HepG2 (cell line): ENCODE data around the gene MTHFD1L. TPM values are rescaled to one million over a fixed set of nuclear protein-coding genes. Genes with fewer than 3 reads are reported as not detected.

Experiments
- ATAC-seq: fragments of 200-7000 bp; cut with Tn5 transposase; 3 replicates; pipeline ENCODE4 v1.9.1; 2020; ENCODE audit warnings: mild to moderate bottlenecking, moderate library complexity
- BruUV-seq: library from RNA; stranded (reverse); fragments of 400-500 nt; replicated peaks from 2 replicates; lab custom pipeline; 2021; lab: Mats Ljungman, UMichigan
- CTCF ChIA-PET: fragments of 300-600 bp; formaldehyde crosslinking; extraction: SDS; loops from one replicate; lab custom pipeline; 2021; ENCODE audit warnings: low total read pairs, inconsistent platforms, low intra/inter-chr PET ratio; lab: Yijun Ruan, JAX
- POLR2A ChIA-PET: fragments of 350-600 bp; sonication (Branson Sonifier 250); formaldehyde crosslinking; loops from one replicate; lab custom pipeline; 2020; ENCODE audit warnings: antibody characterized with exemption, inconsistent platforms; lab: Yijun Ruan, JAX
- DNase-seq: peaks from one replicate; pipeline ENCODE4 v3.0.0-alpha.2; 2015; ENCODE audit warnings: low spot score
- FAIRE-seq: peaks from 3 replicates; lab custom pipeline; 2011; peaks lifted over from hg19 to GRCh38; lab: Jason Lieb, UNC
- H2AFZ ChIP-seq: one replicate; pipeline ENCODE4 v1.6.1; 2011; ENCODE audit warnings: low read length, inconsistent platforms
- H3K27ac ChIP-seq: fragments of 300-600 bp; 3 replicates; pipeline ENCODE4 v1.8.0; 2011; ENCODE audit warnings: mixed run types, mild to moderate bottlenecking, mixed read lengths, low read length, inconsistent platforms; ENCODE audit not compliant: insufficient read depth; ENCODE audit errors: extremely low read length
- H3K27me3 ChIP-seq, 2 experiments: fragments of 200-600 bp in 1 of 2; 2 replicates in 1 of 2; 3 replicates in 1 of 2; pipeline versions ENCODE4 v1.6.0 to v1.8.0; 2011; ENCODE audit warnings: low read length in 2 of 2, mild to moderate bottlenecking in 2 of 2, moderate library complexity in 2 of 2, inconsistent platforms in 1 of 2; ENCODE audit not compliant: insufficient read depth in 2 of 2, control insufficient read depth in 1 of 2
- H3K36me3 ChIP-seq, 2 experiments: fragments of 200-600 bp in 1 of 2; replicated peaks in 1 of 2; 2 replicates in 1 of 2; 3 replicates in 1 of 2; pipeline versions ENCODE4 v1.5.1 to v1.8.0; 2011; ENCODE audit warnings: low read length in 2 of 2, inconsistent platforms in 1 of 2; ENCODE audit not compliant: insufficient read depth in 2 of 2, control insufficient read depth in 1 of 2
- H3K4me1 ChIP-seq: 2 replicates; pipeline ENCODE4 v1.5.1; 2012; ENCODE audit warnings: low read length, inconsistent platforms; ENCODE audit not compliant: insufficient read depth
- H3K4me2 ChIP-seq: 2 replicates; pipeline ENCODE4 v1.6.0; 2011; ENCODE audit warnings: low read depth, low read length, inconsistent platforms
- H3K4me3 ChIP-seq, 3 experiments: fragments of 200-600 bp in 1 of 3; sonication (generic), shearing (Covaris generic) in 1 of 3; replicated peaks in 1 of 3; 2 replicates each; pipeline ENCODE4 v1.5.1; 2011 to 2016; ENCODE audit warnings: low read length in 3 of 3, inconsistent platforms in 2 of 3, low read depth in 2 of 3, mild to moderate bottlenecking in 2 of 3, control low read depth in 1 of 3, mixed read lengths in 1 of 3; ENCODE audit not compliant: insufficient read depth in 1 of 3
- H3K79me2 ChIP-seq: one replicate; pipeline ENCODE4 v1.6.1; 2011; ENCODE audit warnings: low read length, inconsistent platforms; ENCODE audit not compliant: insufficient read depth
- H3K9ac ChIP-seq: 2 replicates; pipeline ENCODE4 v1.6.0; 2011; ENCODE audit warnings: mild to moderate bottlenecking, low read depth, low read length, inconsistent platforms; ENCODE audit not compliant: insufficient read depth
- H3K9me3 ChIP-seq: 2 replicates; pipeline ENCODE4 v1.5.1; 2012; ENCODE audit warnings: mild to moderate bottlenecking, low read length
- H4K20me1 ChIP-seq: 2 replicates; pipeline ENCODE4 v1.6.0; 2011; ENCODE audit warnings: inconsistent platforms, mild to moderate bottlenecking, low read length, moderate library complexity; ENCODE audit not compliant: insufficient read depth
- ATF2 ChIP-seq: sonication (generic); formaldehyde crosslinking; IDR thresholded peaks from 2 replicates; pipeline ENCODE4 v1.4.0; 2020; ENCODE audit warnings: missing genetic modification reagents
- ATF4 ChIP-seq, 2 experiments: fragments of 450-650 bp in 1 of 2; sonication (generic) in 1 of 2; formaldehyde crosslinking; IDR thresholded peaks; 2 replicates each; pipeline versions ENCODE4 v1.5.0 to v1.8.0; 2020 to 2022; ENCODE audit warnings: mild to moderate bottlenecking in 1 of 2, missing genetic modification reagents in 1 of 2
- CCAR2 ChIP-seq: fragments of 200-400 bp; formaldehyde crosslinking; optimal IDR thresholded peaks from 2 replicates; pipeline ENCODE3; 2018; ENCODE audit warnings: low read depth, mild to moderate bottlenecking, low read length, moderate library complexity
- FLYWCH1 ChIP-seq: sonication (generic); formaldehyde crosslinking; IDR thresholded peaks from 2 replicates; pipeline ENCODE4 v1.8.1; 2023; ENCODE audit warnings: mild to moderate bottlenecking, missing genetic modification reagents
- FOSL2 ChIP-seq: sonication (generic); formaldehyde crosslinking; IDR thresholded peaks from 2 replicates; pipeline ENCODE4 v1.4.0; 2020; ENCODE audit warnings: missing genetic modification reagents
- GATAD2A ChIP-seq: IDR thresholded peaks from 2 replicates; pipeline ENCODE4 v1.6.1; 2016
- HMGXB4 ChIP-seq, 2 experiments: sonication (generic) in 1 of 2; formaldehyde crosslinking in 1 of 2; IDR thresholded peaks; 2 replicates each; pipeline versions ENCODE4 v1.4.0 to v1.6.1; 2018 to 2020; ENCODE audit warnings: missing genetic modification reagents in 2 of 2, borderline replicate concordance in 1 of 2, low read depth in 1 of 2, mild to moderate bottlenecking in 1 of 2, missing biosample characterization in 1 of 2
- KLF11 ChIP-seq: IDR thresholded peaks from 2 replicates; pipeline ENCODE4 v1.6.1; 2016; ENCODE audit warnings: missing compliant biosample characterization
- RAD21 ChIP-seq: fragments of 450-650 bp; formaldehyde crosslinking; IDR thresholded peaks from 2 replicates; pipeline ENCODE4 v1.5.0; 2020; ENCODE audit warnings: mild to moderate bottlenecking
- RBM22 ChIP-seq: fragments of 200-400 bp; formaldehyde crosslinking; optimal IDR thresholded peaks from 2 replicates; pipeline ENCODE3; 2017; ENCODE audit warnings: mild to moderate bottlenecking, low read length, moderate library complexity
- SMC3 ChIP-seq: IDR thresholded peaks from 2 replicates; pipeline ENCODE4 v1.6.1; 2011; ENCODE audit warnings: low read length, improper control_type of control experiment
- YEATS2 ChIP-seq: sonication (generic); formaldehyde crosslinking; IDR thresholded peaks from 2 replicates; pipeline ENCODE4 v1.4.0; 2020; ENCODE audit warnings: missing genetic modification reagents, borderline replicate concordance
- ZNF124 ChIP-seq: sonication (generic); formaldehyde crosslinking; IDR thresholded peaks from 2 replicates; pipeline ENCODE4 v1.4.0; 2020; ENCODE audit warnings: missing genetic modification reagents
- ZNF18 ChIP-seq: sonication (generic); formaldehyde crosslinking; IDR thresholded peaks from 2 replicates; pipeline ENCODE4 v1.8.0; 2022; ENCODE audit warnings: mild to moderate bottlenecking, missing genetic modification reagents; ENCODE audit not compliant: insufficient replicate concordance
- WGBS: methylation state at CpG from one replicate; pipeline ENCODE4 v1.1.6; 2017; ENCODE audit warnings: low lambda C conversion rate; 5-methylcytosine and 5-hydroxymethylcytosine counted together
- in situ Hi-C: cut with HindIII; loops from 2 replicates; pipeline ENCODE4 v1.10.0; 2017; ENCODE audit warnings: low pct_unique_long_range_greater_than_20kb; ENCODE audit not compliant: extremely low pct_ligation_motif_present
- intact Hi-C: fragments of 100-400 bp; cut with micrococcal nuclease; formaldehyde crosslinking; loops from one replicate; pipeline ENCODE4 v1.10.0; 2022; ENCODE audit not compliant: unreplicated experiment
- polyA plus RNA-seq, 8 experiments: library from polyadenylated mRNA; depleted of rRNA in 3 of 8; stranded (reverse) in 7 of 8; unstranded in 1 of 8; fragments of >200 nt; fragmentation: Illumina TruSeq in 4 of 8; extraction: Trizol in 4 of 8; gene quantifications; 2 replicates each; pipeline versions ENCODE4 v1.2.1 to v1.2.3, GENCODE V29; 2011 to 2016; ENCODE audit warnings: low read depth in 4 of 8, missing spikeins in 1 of 8, mixed read lengths in 1 of 8; ENCODE audit not compliant: insufficient read depth in 1 of 8
- total RNA-seq, 5 experiments: library from RNA; depleted of rRNA; stranded (reverse); fragments of >200 nt; fragmentation: Illumina TruSeq; extraction: Trizol; gene quantifications; 2 replicates each; pipeline ENCODE4 v1.2.3, GENCODE V29; 2016; ENCODE audit warnings: low read depth in 1 of 5

The MTHFD1L gene
- total and polyA plus RNA-seq, 2 of the 13 experiments (the other 11 are each of a cell fraction or from before 2014, with no cell fraction given) = 24.0 to 39.6 TPM

GRCh38 chr6:150890346-150890745, 24.8 kb downstream of the MTHFD1L start (continued):
- no peak for TF ChIP-seq ZNF18 (CRISPR knock-in tag)
- TF ChIP-seq CCAR2 = no peak
- TF ChIP-seq FLYWCH1 (CRISPR knock-in tag) = no peak

DNA sequence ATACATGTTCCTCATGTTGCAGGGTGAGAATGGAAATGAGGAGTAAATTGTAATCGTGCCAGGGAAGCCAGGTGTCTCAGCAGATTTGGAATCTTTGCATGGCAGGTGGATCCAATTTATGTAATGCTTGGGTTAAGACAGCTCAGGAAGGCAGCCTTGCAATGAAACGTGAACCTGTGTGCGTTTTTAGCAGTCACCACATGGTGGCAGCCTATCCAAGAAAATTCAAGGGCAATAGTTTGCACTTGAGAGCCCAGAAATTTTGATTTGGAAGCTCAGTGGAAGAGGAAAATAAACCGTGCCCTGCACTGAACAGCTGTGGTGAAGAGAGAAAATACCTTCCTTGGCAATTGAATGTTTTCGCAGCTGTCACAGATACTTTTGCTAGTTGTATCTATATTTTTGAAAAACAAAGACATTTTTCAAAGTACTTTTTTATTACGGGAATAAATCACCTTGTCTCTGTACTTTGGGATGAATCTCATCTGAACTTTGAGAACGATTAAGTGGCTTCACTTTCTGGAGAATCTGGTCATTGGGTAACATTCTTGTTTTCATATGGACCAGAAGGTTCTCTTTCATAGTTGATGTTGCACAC, 26.5 kb downstream of the MTHFD1L start:
- intact Hi-C loops = loop anchor here (1.0 to 10.0 kb wide), 3 partner anchors 123 to 443 kb away; no protein-coding TSS in a partner anchor
- TF ChIP-seq ZNF124 (CRISPR knock-in tag) (0 out of 2 replicates have a peak, but pooled peaks have one; percentile 20), KLF11 (CRISPR knock-in tag) (0 out of 2 replicates have a peak, but pooled peaks have one; percentile 66), YEATS2 (0 out of 2 replicates have a peak, but pooled peaks have one; percentile 43), RAD21 (peak; percentile 76), RBM22 (peak; percentile 78), SMC3 (peak; percentile 92), FOSL2 (CRISPR knock-in tag) (0 out of 2 replicates have a peak, but pooled peaks have one; percentile 16), ATF4 (CRISPR knock-in tag; IDR thresholded peaks at IDR 0.05) (peak in 1 of 2 experiments; percentile 14; a peak in 1 of 4 replicates), GATAD2A (CRISPR knock-in tag) (peak; percentile 40; the same call in 1 of the 2 replicates), HMGXB4 (CRISPR knock-in tag; IDR thresholded peaks at IDR 0.05; ENCODE audit: borderline replicate concordance in 1 of 2, low read depth in 1 of 2) (0 out of 4 replicates have a peak, but pooled peaks of 1 of the 2 experiments have one; percentile 41), ATF2 (CRISPR knock-in tag) (0 out of 2 replicates have a peak, but pooled peaks have one; percentile 30)

More for the DNA sequence above, 26.5 kb downstream of the MTHFD1L start:
- peak; percentile 86 for ATAC-seq
- 33% methylated on average over 7 of the region's 7 CpGs for WGBS
- peaks cover 21 to 76% of the 10 kb centered on the region in 2 experiments for H3K36me3 ChIP-seq
- no peaks in the 10 kb centered on the region for H3K27me3 ChIP-seq
- H4K20me1 ChIP-seq = no peaks in the 10 kb centered on the region
- H3K9me3 ChIP-seq = no peaks in the 10 kb centered on the region
- H3K4me3 ChIP-seq = no peak overlapping the region
- BruUV-seq = no TSS peak
- no peak overlapping the region for H3K27ac ChIP-seq
- ChIA-PET POLR2A (interaction anchor here (1.0 to 1.2 kb wide), 4 partner anchors 432 to 497 kb away, joined by 3 to 8 read pairs (median 4); no protein-coding TSS in a partner anchor), CTCF (interaction anchor here (1.5 to 2.8 kb wide), 3 partner anchors 122 to 442 kb away, joined by 3 to 38 read pairs (median 21); no protein-coding TSS in a partner anchor)
- no peak overlapping the region for H2AFZ ChIP-seq
- peak; percentile 69 for DNase-seq
- FAIRE-seq = peak; percentile 94
- no peaks in the 10 kb centered on the region for H3K4me1 ChIP-seq
- no peak overlapping the region for H3K4me2 ChIP-seq
- H3K9ac ChIP-seq = no peak overlapping the region
- H3K79me2 ChIP-seq = no peaks in the 10 kb centered on the region
- in situ Hi-C loops = loop anchor here (5.0 kb wide), 1 partner anchor 435 kb away; no protein-coding TSS in a partner anchor
